Measurements from ENCODE around the gene ATMIN.

DNA sequence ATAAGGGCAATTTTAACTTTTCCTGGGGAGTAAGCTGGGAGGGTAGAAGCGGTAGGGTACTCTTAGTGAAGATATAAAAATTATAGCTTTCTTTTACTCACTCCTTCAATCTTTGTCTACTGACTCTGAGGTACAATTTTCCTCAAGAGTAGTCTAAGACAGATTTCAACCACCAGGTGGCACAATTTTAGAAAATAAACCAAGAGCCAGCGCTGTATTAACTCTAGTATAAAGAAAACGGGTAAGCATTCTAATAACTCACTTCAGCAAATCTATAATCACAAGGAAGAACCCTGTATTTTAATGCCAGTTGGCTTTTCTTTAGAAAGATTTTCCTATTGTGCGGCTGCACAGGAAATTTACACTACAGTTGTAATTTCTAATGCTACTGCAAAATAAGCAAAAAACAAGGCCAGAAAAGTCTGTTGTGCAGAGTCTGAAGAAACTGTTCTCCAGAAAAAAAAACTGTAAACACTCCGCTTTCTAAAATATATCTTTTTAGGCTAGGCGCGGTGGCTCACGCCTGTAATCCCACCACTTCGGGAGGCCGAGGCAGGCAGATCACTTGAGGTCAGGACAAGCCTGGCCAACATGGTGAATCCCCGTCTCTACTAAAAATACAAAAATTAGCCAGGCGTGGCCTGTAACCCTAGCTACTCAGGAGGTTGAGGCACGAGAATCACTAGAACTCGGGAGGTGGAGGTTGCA, 30.8 kb upstream of the ATMIN start:
- TF ChIP-seq POLR2A (IDR thresholded peaks at IDR 0.05; ENCODE audit: low read depth, low read length): no peak
- TF ChIP-seq POLR2AphosphoS5 (IDR thresholded peaks at IDR 0.05; ENCODE audit: low read depth, low read length): no peak

Data from GM12892 (cell line).